Muscle of back (tissue), 13 donors: Measurements from ENCODE around the gene FANK1. TPM values are rescaled to one million over a fixed set of nuclear protein-coding genes. Genes with fewer than 3 reads are reported as not detected.

ENCODE experiments used
- DNase-seq, 3 donors: peaks; one replicate each; pipeline versions ENCODE4 v3.0.0 to v3.0.0-alpha.2; 2013
- long read RNA-seq, 9 donors: transcript quantifications; one replicate each; lab custom pipeline, GENCODE V29; 2026
- polyA plus RNA-seq, 10 donors: library from polyadenylated mRNA; unstranded; fragments of 120-200 nt; gene quantifications; one replicate each; pipeline ENCODE4 v1.2.1, GENCODE V29; 2013; ENCODE audit not compliant: insufficient read length in 10 of 10

FANK1 gene, protein sequence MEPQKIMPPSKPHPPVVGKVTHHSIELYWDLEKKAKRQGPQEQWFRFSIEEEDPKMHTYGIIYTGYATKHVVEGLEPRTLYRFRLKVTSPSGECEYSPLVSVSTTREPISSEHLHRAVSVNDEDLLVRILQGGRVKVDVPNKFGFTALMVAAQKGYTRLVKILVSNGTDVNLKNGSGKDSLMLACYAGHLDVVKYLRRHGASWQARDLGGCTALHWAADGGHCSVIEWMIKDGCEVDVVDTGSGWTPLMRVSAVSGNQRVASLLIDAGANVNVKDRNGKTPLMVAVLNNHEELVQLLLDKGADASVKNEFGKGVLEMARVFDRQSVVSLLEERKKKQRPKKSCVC
- 1 to 10 TPM in 1 of 10 donors, under 1 TPM in 9; 0.27 to 2.3 (median 0.68) TPM for polyA plus RNA-seq
- long read RNA-seq, donor 1 = 0 reads
- long read RNA-seq, donor 2 = 0 reads
- long read RNA-seq, donor 3 = 0 reads
- long read RNA-seq, donor 4 = 0 reads
- long read RNA-seq, donor 5 = 0 reads
- long read RNA-seq, donor 6 = 0 reads
- long read RNA-seq, donor 7 = 0 reads
- long read RNA-seq, donor 8 = 0 reads
- long read RNA-seq, donor 9 = 0 reads

DNA sequence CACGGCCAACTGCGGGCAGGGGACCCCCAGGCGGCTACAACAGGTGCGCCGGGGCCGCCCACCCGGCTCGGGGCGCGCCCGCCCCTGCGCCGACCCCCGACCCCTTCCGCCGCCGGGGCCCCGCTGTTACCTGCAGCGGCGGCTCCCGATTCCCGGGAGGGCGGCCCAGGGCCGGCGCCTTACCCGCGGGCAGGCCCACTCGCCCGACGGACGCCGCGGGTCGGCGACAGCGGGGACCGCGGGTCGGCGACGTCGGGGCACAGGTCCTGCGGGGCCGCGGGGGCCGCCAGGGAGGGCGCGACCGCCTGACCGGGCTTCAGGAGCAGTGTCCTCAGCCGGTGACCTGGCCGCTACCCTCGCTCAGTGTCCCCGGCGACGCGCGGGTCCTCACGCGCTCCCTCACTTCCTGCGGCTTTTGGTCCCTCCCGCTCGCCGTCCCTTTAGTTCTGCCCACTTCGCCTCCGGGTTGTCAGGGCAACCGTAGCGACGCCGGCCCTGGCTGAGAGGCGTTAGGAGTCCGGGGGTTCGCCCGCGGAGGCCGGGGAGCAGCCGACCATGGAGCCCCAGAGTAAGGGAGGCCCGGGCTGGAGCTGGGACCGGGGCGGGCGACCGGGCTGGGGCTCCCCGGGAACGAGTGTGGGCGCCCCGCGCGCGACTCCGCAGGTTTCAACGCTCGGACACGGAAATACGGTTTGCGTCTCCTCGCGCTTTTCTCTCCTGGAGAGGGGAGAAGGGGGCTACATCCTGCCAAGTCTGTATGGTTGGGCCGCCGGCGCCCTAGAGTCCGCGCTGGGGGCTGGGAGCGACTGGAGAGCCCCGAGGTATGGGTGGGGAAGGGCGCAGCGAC, at the start of gene FANK1:
TSS of gene FANK1 (plus strand) at position 477 of the 847 bp plus-strand sequence. CDS start at position 556, 79 bp downstream.
- peak; percentile 87 to 96 (median 92) for DNase-seq

- no peak for DNase-seq
Observed at GRCh38 chr10:125846894-125847293, 49.5 kb upstream of the FANK1 start.

- DNase-seq = no peak
Observed at GRCh38 chr10:125848371-125848770, 48.0 kb upstream of the FANK1 start.

- no peak for DNase-seq
Observed at GRCh38 chr10:125848857-125849256, 47.5 kb upstream of the FANK1 start.

DNA sequence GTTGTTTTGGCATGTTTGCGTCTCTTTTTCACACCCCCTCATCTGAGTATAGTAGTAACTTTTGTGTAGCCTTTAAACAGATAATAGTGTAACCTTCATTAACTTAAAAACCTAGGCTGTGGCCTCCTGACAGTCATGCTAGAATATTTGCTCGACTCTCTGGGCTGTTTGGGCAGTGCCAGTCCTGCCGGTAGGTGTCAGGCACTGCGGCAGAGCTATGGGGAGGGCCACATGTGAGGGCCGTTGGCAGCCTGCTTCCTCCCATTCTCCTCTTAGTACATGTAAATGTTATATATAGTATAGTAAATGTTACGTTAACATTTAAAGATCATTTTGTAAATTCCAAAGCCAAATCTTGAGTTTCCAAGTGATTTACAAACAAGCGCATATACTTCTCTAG, 46.9 kb upstream of the FANK1 start:
- no peak for DNase-seq

- peak in 1 of 3 donors; percentile 35 for DNase-seq
Observed at GRCh38 chr10:125850766-125851731, 45.3 kb upstream of the FANK1 start.

GRCh38 chr10:125852487-125852886, 43.9 kb upstream of the FANK1 start:
- no peak for DNase-seq

- DNase-seq = no peak
Observed at GRCh38 chr10:125857185-125857760, 39.1 kb upstream of the FANK1 start.

DNA sequence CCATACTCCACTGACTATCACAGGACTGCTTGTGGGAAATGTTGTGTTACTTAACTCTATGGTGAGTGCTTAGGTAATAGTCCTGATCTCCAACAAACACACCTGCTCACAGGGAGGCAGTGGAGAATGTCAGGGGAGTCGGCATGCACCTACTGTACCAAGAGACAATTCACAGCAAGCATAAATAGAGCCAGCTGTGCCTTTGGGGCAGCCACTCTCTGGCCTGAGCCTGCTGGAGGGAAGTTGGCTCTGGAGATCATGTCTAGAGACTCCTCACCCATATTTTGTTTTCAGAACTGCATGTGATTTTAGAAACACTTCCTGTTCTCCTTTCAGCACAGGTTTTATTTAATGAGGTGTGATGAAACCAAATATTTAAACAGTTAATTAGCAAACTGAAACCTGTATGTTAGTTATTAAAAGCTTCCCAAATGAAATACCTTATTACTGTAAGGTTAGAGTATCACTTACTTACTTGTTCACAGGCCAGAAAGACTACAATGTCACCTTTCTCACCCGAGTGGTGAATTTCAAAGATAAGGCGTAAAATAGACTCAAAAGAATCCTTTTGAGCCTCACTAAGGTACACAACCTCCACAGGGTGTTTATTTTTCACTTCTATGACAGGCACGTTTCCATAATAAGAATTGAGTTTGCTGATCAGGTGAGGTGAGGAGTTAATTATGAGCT, 37.1 kb upstream of the FANK1 start:
- DNase-seq = no peak

- DNase-seq = no peak
Observed at GRCh38 chr10:125865120-125865519, 31.2 kb upstream of the FANK1 start.

DNA sequence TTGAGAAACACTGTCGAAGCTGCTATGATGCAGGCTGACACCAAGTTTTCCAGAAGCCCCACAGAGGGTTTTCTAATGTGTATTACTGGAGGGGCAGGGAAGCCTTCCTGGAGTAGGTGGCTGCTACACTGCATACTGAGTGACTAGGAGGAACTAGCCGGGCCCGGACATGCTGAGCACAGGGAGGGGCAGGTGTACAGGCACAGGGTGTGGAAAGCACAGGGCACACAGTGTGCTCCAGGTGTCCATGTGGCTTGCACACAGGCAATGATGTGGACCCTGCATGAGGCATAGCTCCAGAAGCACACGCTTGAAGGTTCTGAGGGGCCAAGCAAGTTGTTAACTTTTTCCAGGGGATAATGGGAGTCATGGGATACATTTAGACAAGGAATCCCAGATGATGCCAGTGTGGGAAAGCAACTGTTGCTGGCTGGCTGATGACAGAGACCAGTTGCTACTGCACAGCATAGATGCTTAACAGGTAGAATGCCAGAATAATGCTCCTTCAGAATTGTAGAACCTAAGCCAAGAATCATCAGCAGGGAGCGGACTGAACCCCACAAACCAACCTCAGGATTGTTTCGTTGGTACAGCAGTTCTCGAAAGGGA, 29.8 kb upstream of the FANK1 start:
- DNase-seq = no peak

- DNase-seq = peak in 2 of 3 donors; percentile 16 to 42
Observed at GRCh38 chr10:125868372-125868975, 27.9 kb upstream of the FANK1 start.

GRCh38 chr10:125871338-125871737, 25.0 kb upstream of the FANK1 start:
- no peak for DNase-seq

GRCh38 chr10:125878957-125879835, 17.2 kb upstream of the FANK1 start:
- DNase-seq = peak in 1 of 3 donors; percentile 37

- DNase-seq = no peak
Observed at GRCh38 chr10:125880719-125881118, 15.6 kb upstream of the FANK1 start.

GRCh38 chr10:125881192-125881591, 15.2 kb upstream of the FANK1 start, which contains the start of gene DHX32:
Gene DHX32 (minus strand): TSS chr10:125881292. CDS start chr10:125880824, 468 bp downstream.
- no peak for DNase-seq

DNA sequence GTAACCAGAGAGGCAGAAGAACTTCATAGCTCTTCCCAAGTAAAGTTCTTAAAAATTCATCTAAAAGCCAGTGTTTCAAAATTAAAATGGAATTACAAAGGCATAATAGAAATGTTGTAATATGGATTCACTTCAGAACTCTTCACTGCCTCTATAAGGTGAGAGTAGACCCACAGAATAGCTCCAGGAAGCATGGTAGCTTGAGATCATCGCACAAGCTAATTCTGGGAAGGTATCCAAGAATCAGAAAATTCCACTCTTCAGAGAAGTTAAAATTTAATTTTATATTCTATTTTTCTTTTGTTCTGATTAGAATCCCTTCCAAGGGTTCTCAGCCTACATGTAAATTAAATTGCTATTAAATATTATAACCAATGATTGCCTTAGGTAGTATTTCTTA, 13.8 kb upstream of the FANK1 start:
- DNase-seq = no peak

DNA sequence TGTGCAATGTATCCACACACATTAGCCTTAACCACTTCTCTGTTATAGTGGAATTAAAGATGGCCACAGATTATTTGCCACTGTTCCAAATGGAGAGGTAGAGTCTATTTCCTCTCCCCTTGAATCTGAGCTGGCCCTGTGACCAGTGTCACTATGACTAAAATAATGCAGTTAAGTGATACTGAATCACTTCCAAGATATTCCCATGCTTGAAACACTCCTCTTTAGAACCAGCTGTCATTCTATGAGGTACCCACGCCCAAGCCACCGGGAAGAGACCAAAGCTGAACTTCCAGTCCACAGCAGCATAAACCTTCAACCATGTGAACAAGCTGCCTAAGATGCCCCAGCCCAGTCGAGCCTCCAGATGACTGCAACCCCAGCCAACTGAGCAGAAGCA, 13.2 kb upstream of the FANK1 start:
- DNase-seq = no peak
